Endothelial cell of umbilical vein (primary cell): ENCODE results near the gene HMGA1. TPM values are rescaled to one million over a fixed set of nuclear protein-coding genes. Genes with fewer than 3 reads are reported as not detected.

ENCODE experiments used
- BruUV-seq: library from RNA; stranded (reverse); fragments of 400-500 nt; replicated peaks from 2 replicates; lab custom pipeline; 2021; lab: Mats Ljungman, UMichigan
- CTCF ChIA-PET: fragments of 300-600, 350-600 bp; sonication (Branson Sonifier 250); formaldehyde crosslinking; loops from one replicate; lab custom pipeline; 2021; ENCODE audit warnings: antibody characterized with exemption, inconsistent platforms; lab: Charles Lee
- POLR2A ChIA-PET: fragments of 300-600, 350-600 bp; sonication (Branson Sonifier 250); formaldehyde crosslinking; loops from one replicate; lab custom pipeline; 2021; ENCODE audit warnings: antibody characterized with exemption, inconsistent platforms; lab: Charles Lee
- DNase-seq: peaks from one replicate; pipeline ENCODE4 v3.0.0-alpha.2; 2011; ENCODE audit warnings: low read depth, low spot score
- FAIRE-seq: peaks from 2 replicates; lab custom pipeline; 2011; peaks lifted over from hg19 to GRCh38; lab: Jason Lieb, UNC
- H2AFZ ChIP-seq: 2 replicates; pipeline ENCODE4 v1.6.0; 2012; ENCODE audit warnings: low read depth, low read length, control low read depth, inconsistent platforms
- H3K27ac ChIP-seq: 2 replicates; pipeline ENCODE4 v1.5.1; 2011; ENCODE audit warnings: low read depth, mild to moderate bottlenecking, control low read depth, low read length, moderate library complexity; ENCODE audit not compliant: insufficient read depth
- H3K27me3 ChIP-seq, 2 experiments: 2 replicates each; pipeline versions ENCODE4 v1.6.0 to v1.6.1; 2011; ENCODE audit warnings: low read length in 2 of 2, mixed read lengths in 1 of 2; ENCODE audit not compliant: control insufficient read depth in 2 of 2, insufficient read depth in 2 of 2
- H3K36me3 ChIP-seq, 2 experiments: 2 replicates in 1 of 2; 3 replicates in 1 of 2; pipeline ENCODE4 v1.5.1; 2011; ENCODE audit warnings: low read length in 2 of 2, mild to moderate bottlenecking in 1 of 2, moderate library complexity in 1 of 2; ENCODE audit not compliant: control insufficient read depth in 2 of 2, insufficient read depth in 2 of 2; ENCODE audit errors: extremely low read depth in 1 of 2
- H3K4me1 ChIP-seq: 3 replicates; pipeline ENCODE4 v1.5.1; 2011; ENCODE audit warnings: mild to moderate bottlenecking, low read length; ENCODE audit not compliant: control insufficient read depth, insufficient read depth; ENCODE audit errors: extremely low read depth
- H3K4me2 ChIP-seq: 2 replicates; pipeline ENCODE4 v1.6.1; 2011; ENCODE audit warnings: low read length, control low read depth, mixed read lengths; ENCODE audit not compliant: insufficient read depth
- H3K4me3 ChIP-seq, 3 experiments: fragments of 200-600 bp in 1 of 3; sonication (generic), shearing (Covaris generic) in 1 of 3; replicated peaks in 1 of 3; 2 replicates each; pipeline ENCODE4 v1.5.1; 2011 to 2016; ENCODE audit warnings: control low read depth in 3 of 3, low read length in 3 of 3, mild to moderate bottlenecking in 2 of 3, inconsistent platforms in 1 of 3, low read depth in 1 of 3, moderate library complexity in 1 of 3; ENCODE audit not compliant: insufficient read depth in 1 of 3
- H3K79me2 ChIP-seq: 2 replicates; pipeline ENCODE4 v1.6.0; 2012; ENCODE audit warnings: low read length, inconsistent platforms; ENCODE audit not compliant: control insufficient read depth, insufficient read depth
- H3K9ac ChIP-seq: replicated peaks from 2 replicates; pipeline ENCODE3; 2011; ENCODE audit warnings: low read length, control low read depth; ENCODE audit not compliant: insufficient read depth; ENCODE audit errors: extremely low read depth
- H3K9me1 ChIP-seq: replicated peaks from 3 replicates; pipeline ENCODE4 v1.6.0; 2011; ENCODE audit warnings: mild to moderate bottlenecking, low read length; ENCODE audit not compliant: control insufficient read depth, insufficient read depth; ENCODE audit errors: extremely low read depth
- H3K9me3 ChIP-seq: replicated peaks from 2 replicates; pipeline ENCODE4 v1.5.1; 2012; ENCODE audit warnings: low read length, inconsistent platforms; ENCODE audit not compliant: control insufficient read depth, insufficient read depth
- H4K20me1 ChIP-seq: replicated peaks from 2 replicates; pipeline ENCODE3; 2011; ENCODE audit warnings: mild to moderate bottlenecking, low read length; ENCODE audit not compliant: control insufficient read depth, insufficient read depth; ENCODE audit errors: extremely low read depth
- EZH2 ChIP-seq: IDR thresholded peaks from 2 replicates; pipeline ENCODE4 v1.6.1; 2012; ENCODE audit warnings: borderline replicate concordance, low read depth, mild to moderate bottlenecking, moderate library complexity, low read length, inconsistent platforms; ENCODE audit not compliant: severe bottlenecking
- FOS ChIP-seq: IDR thresholded peaks from 2 replicates; pipeline ENCODE4 v1.6.1; 2011; ENCODE audit warnings: mild to moderate bottlenecking, low read length, moderate library complexity, borderline replicate concordance; ENCODE audit not compliant: insufficient read depth
- GATA2 ChIP-seq: IDR thresholded peaks from 2 replicates; pipeline ENCODE4 v1.7.0; 2011; ENCODE audit warnings: low read depth, mild to moderate bottlenecking, moderate library complexity, mixed read lengths, low read length; ENCODE audit not compliant: insufficient read length, insufficient read depth
- JUN ChIP-seq: IDR thresholded peaks from 2 replicates; pipeline ENCODE4 v1.6.1; 2011; ENCODE audit warnings: borderline replicate concordance, low read depth; ENCODE audit not compliant: insufficient read length, insufficient read depth
- MYC ChIP-seq: IDR thresholded peaks from one replicate; pipeline ENCODE4 v1.6.1; 2011; ENCODE audit warnings: mild to moderate bottlenecking, low read depth, low read length
- POLR2A ChIP-seq: IDR thresholded peaks from 2 replicates; pipeline ENCODE4 v1.6.1; 2012; ENCODE audit warnings: low read depth, mild to moderate bottlenecking, control low read depth, low read length
- POLR2AphosphoS5 ChIP-seq: IDR thresholded peaks from 2 replicates; pipeline ENCODE4 v1.6.1; 2012; ENCODE audit warnings: low read depth, mild to moderate bottlenecking, control low read depth, low read length, moderate library complexity; ENCODE audit not compliant: insufficient read depth
- dilution Hi-C: fragments of 300-500 bp; cut with MboI; formaldehyde crosslinking; loops from one replicate; pipeline ENCODE4 v1.15.0; 2019; ENCODE audit warnings: low sequenced_read_pairs; ENCODE audit not compliant: extremely low pct_ligation_motif_present
- intact Hi-C: fragments of 100-400 bp; cut with micrococcal nuclease; formaldehyde crosslinking; loops from one replicate; pipeline ENCODE4 v1.10.0; 2022
- polyA plus RNA-seq, 4 experiments: library from polyadenylated mRNA; depleted of rRNA in 3 of 4; stranded (reverse) in 3 of 4; unstranded in 1 of 4; fragments of >200 nt; gene quantifications; 2 replicates each; pipeline versions ENCODE4 v1.2.1 to v1.2.3, GENCODE V29; 2011 to 2012; ENCODE audit warnings: missing spikeins in 1 of 4
- total RNA-seq: library from RNA; stranded (reverse); gene quantifications from 2 replicates; pipeline ENCODE4 v1.2.3, GENCODE V29; 2021
- TF ChIP-seq, protein P1 (sequence below): IDR thresholded peaks from 2 replicates; pipeline ENCODE4 v1.6.1; 2011; ENCODE audit not compliant: insufficient read depth, insufficient read length
- TF ChIP-seq, protein P2 (sequence below), 2 donors: IDR thresholded peaks; 1 replicate in 1 of 2; 2 replicates in 1 of 2; pipeline ENCODE4 v1.5.1; 2011; ENCODE audit warnings: low read length in 2 of 2, mild to moderate bottlenecking in 2 of 2, moderate library complexity in 2 of 2, control low read depth in 1 of 2, inconsistent platforms in 1 of 2, low read depth in 1 of 2; ENCODE audit not compliant: insufficient read depth in 1 of 2; ENCODE audit errors: extremely low read depth in 1 of 2

The HMGA1 gene
- total and polyA plus RNA-seq, 2 donors (not counting 3 experiments of a cell fraction or from before 2014, with no cell fraction given), result 425 to 1,108 TPM

DNA sequence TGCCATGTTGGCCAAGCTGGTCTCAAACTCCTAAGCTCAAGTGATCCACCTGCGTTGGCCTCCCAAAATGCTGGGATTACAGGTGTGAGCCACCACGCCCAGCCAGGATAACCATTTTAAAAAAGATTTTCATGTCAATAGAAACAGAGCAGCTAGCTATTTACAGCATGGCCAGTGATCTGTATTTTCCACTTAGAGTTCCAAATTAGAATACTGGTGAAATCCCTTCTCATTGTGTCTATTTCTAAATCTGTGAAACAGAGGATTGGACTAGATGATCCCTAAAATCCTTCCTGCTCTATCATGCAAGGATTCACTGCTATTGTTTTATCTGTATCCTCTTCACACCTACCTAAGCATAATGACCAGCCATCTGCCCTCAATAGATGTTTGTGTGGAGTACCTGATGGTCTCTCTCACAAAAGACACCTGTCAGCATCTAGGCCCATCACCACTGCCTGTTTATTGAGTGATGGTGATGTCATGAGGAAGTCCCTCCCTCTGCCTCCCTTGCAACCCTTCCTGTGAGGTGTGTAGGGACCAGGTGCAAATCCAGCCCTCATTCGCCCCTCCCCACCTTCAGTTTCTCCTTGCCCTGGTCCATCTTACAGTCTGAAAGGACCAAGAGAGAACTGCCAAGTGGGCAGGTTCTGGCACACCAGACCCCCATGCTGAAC lies 38.6 kb downstream of the HMGA1 start:
- Histone ChIP-seq H3K36me3 (no peaks in the 10 kb centered on the region), H3K9me1 (no peaks in the 10 kb centered on the region), H3K4me3 (no peak overlapping the region), H3K27ac (no peak overlapping the region), H3K27me3 (no peaks in the 10 kb centered on the region), H3K4me2 (no peak overlapping the region), H3K4me1 (peaks cover 18% of the 10 kb centered on the region), H3K9me3 (no peaks in the 10 kb centered on the region), H4K20me1 (no peaks in the 10 kb centered on the region), H3K9ac (no peak overlapping the region), H3K79me2 (no peaks in the 10 kb centered on the region), H2AFZ (no peak overlapping the region)
- TF ChIP-seq FOS (no peak), POLR2AphosphoS5 (no peak), GATA2 (no peak)
- ChIA-PET POLR2A (no interaction called here), CTCF (interaction anchor here (0.8 to 3.0 kb wide), 2 partner anchors 26 to 29 kb away, joined by 3 to 9 read pairs; partner anchors contain the start of gene SMIM29)
- dilution Hi-C loops, result no loop called here
- DNase-seq (no peak), FAIRE-seq (no peak)
- BruUV-seq, result no TSS peak
- intact Hi-C loops, result no loop called here

DNA sequence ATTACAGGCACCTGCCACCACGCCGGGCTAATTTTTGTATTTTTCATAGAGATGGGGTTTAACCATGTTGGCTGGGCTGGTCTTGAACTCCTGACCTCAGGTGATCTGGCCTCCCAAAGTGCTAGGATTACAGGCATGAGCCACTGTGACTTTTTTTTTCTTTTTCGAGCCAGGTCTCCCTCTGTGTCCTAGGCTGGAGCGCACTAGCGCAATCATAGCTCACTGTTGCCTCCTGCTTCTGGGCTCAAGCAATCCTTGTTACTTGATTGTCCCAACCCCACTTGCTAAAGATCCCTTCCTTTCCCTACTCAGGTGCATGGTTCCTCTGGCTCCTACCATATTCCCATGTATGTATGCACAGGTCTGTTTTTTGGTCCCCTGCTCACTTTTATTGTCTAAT lies 39.5 kb downstream of the HMGA1 start:
- FAIRE-seq (peak; percentile 55), DNase-seq (no peak)
- no peak for TF ChIP-seq MYC
- TF ChIP-seq, protein P1, sequence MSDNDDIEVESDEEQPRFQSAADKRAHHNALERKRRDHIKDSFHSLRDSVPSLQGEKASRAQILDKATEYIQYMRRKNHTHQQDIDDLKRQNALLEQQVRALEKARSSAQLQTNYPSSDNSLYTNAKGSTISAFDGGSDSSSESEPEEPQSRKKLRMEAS, result no peak
- TF ChIP-seq FOS, result no peak
- no peak for TF ChIP-seq POLR2AphosphoS5
- no peak for TF ChIP-seq POLR2A
- TF ChIP-seq EZH2, result no peak
- TF ChIP-seq, protein P2, sequence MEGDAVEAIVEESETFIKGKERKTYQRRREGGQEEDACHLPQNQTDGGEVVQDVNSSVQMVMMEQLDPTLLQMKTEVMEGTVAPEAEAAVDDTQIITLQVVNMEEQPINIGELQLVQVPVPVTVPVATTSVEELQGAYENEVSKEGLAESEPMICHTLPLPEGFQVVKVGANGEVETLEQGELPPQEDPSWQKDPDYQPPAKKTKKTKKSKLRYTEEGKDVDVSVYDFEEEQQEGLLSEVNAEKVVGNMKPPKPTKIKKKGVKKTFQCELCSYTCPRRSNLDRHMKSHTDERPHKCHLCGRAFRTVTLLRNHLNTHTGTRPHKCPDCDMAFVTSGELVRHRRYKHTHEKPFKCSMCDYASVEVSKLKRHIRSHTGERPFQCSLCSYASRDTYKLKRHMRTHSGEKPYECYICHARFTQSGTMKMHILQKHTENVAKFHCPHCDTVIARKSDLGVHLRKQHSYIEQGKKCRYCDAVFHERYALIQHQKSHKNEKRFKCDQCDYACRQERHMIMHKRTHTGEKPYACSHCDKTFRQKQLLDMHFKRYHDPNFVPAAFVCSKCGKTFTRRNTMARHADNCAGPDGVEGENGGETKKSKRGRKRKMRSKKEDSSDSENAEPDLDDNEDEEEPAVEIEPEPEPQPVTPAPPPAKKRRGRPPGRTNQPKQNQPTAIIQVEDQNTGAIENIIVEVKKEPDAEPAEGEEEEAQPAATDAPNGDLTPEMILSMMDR (IDR thresholded peaks at IDR 0.05; ENCODE audit: extremely low read depth in 1 of 2, insufficient read depth in 1 of 2, low read depth in 1 of 2, low read length in 2 of 2), result no peak
- TF ChIP-seq GATA2, result no peak
- TF ChIP-seq JUN, result no peak
- Histone ChIP-seq H3K4me1 (peaks cover 18% of the 10 kb centered on the region), H4K20me1 (no peaks in the 10 kb centered on the region), H3K9me1 (no peaks in the 10 kb centered on the region), H3K4me3 (no peak overlapping the region), H3K79me2 (no peaks in the 10 kb centered on the region), H2AFZ (no peak overlapping the region), H3K36me3 (no peaks in the 10 kb centered on the region), H3K27ac (no peak overlapping the region), H3K27me3 (no peaks in the 10 kb centered on the region), H3K9ac (no peak overlapping the region), H3K9me3 (no peaks in the 10 kb centered on the region), H3K4me2 (no peak overlapping the region)
- BruUV-seq, result no TSS peak
- CTCF ChIA-PET, result interaction anchor here (0.8 to 3.0 kb wide), 2 partner anchors 27 to 28 kb away, joined by 3 to 9 read pairs; partner anchors contain the start of gene SMIM29
- POLR2A ChIA-PET, result no interaction called here
- dilution Hi-C loops, result no loop called here
- intact Hi-C loops, result no loop called here
